Thyroid gland (tissue), 4 donors: ENCODE data around the gene ACE. TPM values are rescaled to one million over a fixed set of nuclear protein-coding genes. Genes with fewer than 3 reads are reported as not detected.

Experiments used
- DNase-seq, 2 donors: peaks; one replicate each; pipeline ENCODE4 v3.0.0-alpha.2; 2019
- H3K27ac ChIP-seq, 3 donors: fragments of 200-600 bp; sonication (generic); 1 replicate in 2 of 3; 2 replicates in 1 of 3; pipeline ENCODE4 v1.5.1; 2016 to 2019; ENCODE audit warnings: mild to moderate bottlenecking in 1 of 3, moderate library complexity in 1 of 3
- H3K27me3 ChIP-seq: fragments of 200-600 bp; sonication (generic); one replicate; pipeline ENCODE4 v1.5.1; 2019
- H3K36me3 ChIP-seq, 2 donors: fragments of 200-600 bp; sonication (generic); one replicate each; pipeline ENCODE4 v1.5.1; 2016 to 2019
- H3K4me1 ChIP-seq, 2 donors: fragments of 200-600 bp; sonication (generic); one replicate each; pipeline ENCODE4 v1.5.1; 2017 to 2019
- H3K4me3 ChIP-seq, 3 donors: fragments of 200-600 bp; sonication (generic); replicated peaks in 1 of 3; 1 replicate in 2 of 3; 2 replicates in 1 of 3; pipeline ENCODE4 v1.5.1; 2016; ENCODE audit warnings: mild to moderate bottlenecking in 1 of 3
- H3K9me3 ChIP-seq: fragments of 200-600 bp; sonication (generic); one replicate; pipeline ENCODE4 v1.5.1; 2017
- POLR2A ChIP-seq, 2 donors: fragments of 450-650 bp; IDR thresholded peaks; one replicate each; pipeline ENCODE4 v1.6.1; 2017; ENCODE audit warnings: antibody characterized with exemption in 2 of 2, mild to moderate bottlenecking in 2 of 2, moderate library complexity in 1 of 2
- WGBS, 2 donors: methylation state at CpG; one replicate each; pipeline ENCODE4 v1.1.5; 2017; 5-methylcytosine and 5-hydroxymethylcytosine counted together
- intact Hi-C: fragments of 100-400 bp; cut with DNase I; formaldehyde crosslinking; loops from one replicate; pipeline ENCODE4 v1.15.1; 2023
- total RNA-seq, 4 donors: library from RNA; depleted of rRNA; stranded (reverse); fragments of >200 nt; gene quantifications; one replicate each; pipeline ENCODE4 v1.2.3, GENCODE V29; 2016
- TF ChIP-seq, protein P1 (sequence below), 6 experiments: fragments of 200-600 bp in 3 of 6; fragments of 450-650 bp in 3 of 6; sonication (generic) in 3 of 6; IDR thresholded peaks; one replicate each; pipeline ENCODE4 v1.5.1; 2016 to 2019; ENCODE audit warnings: antibody characterized with exemption in 6 of 6, mild to moderate bottlenecking in 2 of 6, inconsistent platforms in 1 of 6, moderate library complexity in 1 of 6

The ACE gene
- total RNA-seq, 4 donors from 2014 or later, result 1.1 to 12.7 (median 10.3) TPM

DNA sequence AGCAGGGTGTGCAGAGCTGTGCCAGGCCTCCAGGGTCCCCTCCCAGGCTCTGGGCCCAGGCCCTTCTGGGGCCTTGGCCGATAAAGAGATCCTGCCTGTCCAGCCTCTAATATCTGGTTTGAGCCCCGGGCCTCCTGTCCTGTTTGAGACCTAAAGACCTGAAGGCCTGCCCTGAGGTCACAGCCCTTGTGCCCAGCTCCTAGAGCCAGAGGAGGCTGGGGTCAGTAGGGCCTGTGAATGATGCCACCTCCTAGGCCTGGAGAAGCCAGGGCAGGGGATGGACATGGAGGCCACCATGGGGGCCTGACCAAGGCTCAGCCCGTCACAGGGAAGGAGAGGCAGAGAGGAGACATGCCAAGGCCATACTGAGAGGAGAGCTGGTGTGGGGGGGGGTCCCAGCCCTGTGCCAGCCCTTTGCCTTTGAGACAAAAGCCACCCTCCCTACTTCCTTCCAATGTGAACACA is 53.7 kb downstream of the ACE start:
- no peak for TF ChIP-seq POLR2A (IDR thresholded peaks at IDR 0.05)
- TF ChIP-seq, protein P1, sequence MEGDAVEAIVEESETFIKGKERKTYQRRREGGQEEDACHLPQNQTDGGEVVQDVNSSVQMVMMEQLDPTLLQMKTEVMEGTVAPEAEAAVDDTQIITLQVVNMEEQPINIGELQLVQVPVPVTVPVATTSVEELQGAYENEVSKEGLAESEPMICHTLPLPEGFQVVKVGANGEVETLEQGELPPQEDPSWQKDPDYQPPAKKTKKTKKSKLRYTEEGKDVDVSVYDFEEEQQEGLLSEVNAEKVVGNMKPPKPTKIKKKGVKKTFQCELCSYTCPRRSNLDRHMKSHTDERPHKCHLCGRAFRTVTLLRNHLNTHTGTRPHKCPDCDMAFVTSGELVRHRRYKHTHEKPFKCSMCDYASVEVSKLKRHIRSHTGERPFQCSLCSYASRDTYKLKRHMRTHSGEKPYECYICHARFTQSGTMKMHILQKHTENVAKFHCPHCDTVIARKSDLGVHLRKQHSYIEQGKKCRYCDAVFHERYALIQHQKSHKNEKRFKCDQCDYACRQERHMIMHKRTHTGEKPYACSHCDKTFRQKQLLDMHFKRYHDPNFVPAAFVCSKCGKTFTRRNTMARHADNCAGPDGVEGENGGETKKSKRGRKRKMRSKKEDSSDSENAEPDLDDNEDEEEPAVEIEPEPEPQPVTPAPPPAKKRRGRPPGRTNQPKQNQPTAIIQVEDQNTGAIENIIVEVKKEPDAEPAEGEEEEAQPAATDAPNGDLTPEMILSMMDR (IDR thresholded peaks at IDR 0.05), result no peak
- no peaks in the 10 kb centered on the region for H3K4me1 ChIP-seq
- intact Hi-C loops, result no loop called here
- H3K27me3 ChIP-seq, result no peaks in the 10 kb centered on the region
- H3K36me3 ChIP-seq, result no peaks in the 10 kb centered on the region
- H3K4me3 ChIP-seq, result no peak overlapping the region
- H3K27ac ChIP-seq, result no peak overlapping the region
- no peaks in the 10 kb centered on the region for H3K9me3 ChIP-seq
- 88 to 100% methylated on average over 1 to 3 of the region's 3 CpGs for WGBS, 2 donors
- no peak for DNase-seq

DNA sequence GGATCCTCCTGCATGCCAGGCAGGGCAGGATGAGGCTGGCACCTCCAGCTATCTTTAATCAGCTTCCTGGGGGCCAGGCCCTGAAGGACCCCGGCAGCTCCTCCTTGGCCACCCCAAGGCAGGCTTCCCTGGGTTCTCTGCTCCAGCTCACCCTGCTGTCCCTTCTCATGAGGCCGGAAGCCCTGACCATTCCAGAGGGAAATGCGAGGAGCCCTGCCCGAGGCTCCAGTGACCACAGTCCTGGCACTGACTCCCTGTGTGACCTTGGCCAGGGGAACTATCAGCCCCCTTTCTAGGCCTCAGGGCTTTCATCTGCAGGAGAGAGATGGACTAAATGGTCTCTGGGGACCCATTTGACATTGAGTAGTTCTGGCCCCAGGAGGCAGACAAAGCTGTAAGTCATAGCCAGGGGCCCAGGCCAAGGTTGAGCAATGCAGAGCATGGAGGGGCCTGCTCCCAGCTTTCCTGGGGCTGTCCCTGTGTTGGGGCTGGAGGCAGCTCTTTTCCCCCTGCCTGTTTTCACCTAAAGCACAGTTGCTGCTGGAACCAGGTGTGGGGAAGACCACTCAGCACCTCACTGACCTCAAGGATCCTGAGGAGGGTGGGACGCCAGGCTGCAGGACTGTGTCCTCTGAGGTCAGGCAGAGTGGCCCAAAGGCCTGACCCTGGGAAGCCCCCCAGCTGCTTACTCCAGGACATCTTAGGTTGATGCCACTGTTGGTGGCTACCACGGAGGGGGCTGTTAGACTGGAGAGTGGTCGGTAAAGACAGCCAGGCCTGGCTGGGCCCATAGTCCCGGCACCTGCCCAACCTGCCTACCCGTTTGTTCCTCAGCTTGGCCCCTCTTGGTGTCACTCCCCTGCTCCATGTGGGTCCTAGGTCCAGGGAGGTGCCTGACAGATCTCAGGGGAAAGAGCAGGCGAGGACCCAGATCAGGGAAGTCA is 54.4 kb downstream of the ACE start:
- DNase-seq, result no peak
- intact Hi-C loops, result no loop called here
- H3K27me3 ChIP-seq, result no peaks in the 10 kb centered on the region
- no peak overlapping the region for H3K4me3 ChIP-seq
- H3K36me3 ChIP-seq, result no peaks in the 10 kb centered on the region
- H3K9me3 ChIP-seq, result no peaks in the 10 kb centered on the region
- no peak for TF ChIP-seq POLR2A (IDR thresholded peaks at IDR 0.05)
- TF ChIP-seq, protein P1 (IDR thresholded peaks at IDR 0.05), result no peak
- WGBS, 2 donors, result 91 to 94% methylated on average over 8 to 10 of the region's 10 CpGs
- H3K4me1 ChIP-seq, result no peaks in the 10 kb centered on the region
- H3K27ac ChIP-seq, result no peak overlapping the region

DNA sequence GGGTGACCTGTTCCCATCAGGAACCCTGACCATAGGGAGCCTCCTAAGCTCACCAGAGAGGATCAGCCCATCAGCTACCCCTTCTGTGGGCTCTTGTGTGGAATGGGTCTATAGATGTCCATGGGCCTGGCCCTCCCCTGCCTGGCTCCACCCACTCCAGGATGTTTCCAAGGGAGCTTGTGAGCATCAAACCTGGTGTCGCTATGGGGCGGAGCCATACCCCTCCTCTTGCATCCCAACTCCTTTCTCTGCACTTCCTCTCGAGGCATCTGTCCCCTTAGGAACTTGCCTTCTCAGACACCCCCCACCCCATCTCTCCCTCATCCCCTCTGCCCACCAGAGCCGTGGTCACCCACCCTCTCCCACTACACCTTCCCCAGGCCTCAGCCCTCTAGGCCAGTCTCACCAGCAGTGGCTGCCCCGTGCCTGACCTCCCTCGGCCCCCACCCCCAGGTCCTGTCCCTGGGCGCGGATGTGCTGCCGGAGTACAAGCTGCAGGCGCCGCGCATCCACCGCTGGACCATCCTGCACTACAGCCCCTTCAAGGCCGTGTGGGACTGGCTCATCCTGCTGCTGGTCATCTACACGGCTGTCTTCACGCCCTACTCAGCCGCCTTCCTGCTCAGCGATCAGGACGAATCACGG is 56.7 kb downstream of the ACE start:
- H3K4me3 ChIP-seq, result no peak overlapping the region
- H3K27ac ChIP-seq, result no peak overlapping the region
- H3K36me3 ChIP-seq, result no peaks in the 10 kb centered on the region
- no peak for DNase-seq
- no peaks in the 10 kb centered on the region for H3K27me3 ChIP-seq
- TF ChIP-seq, protein P1 (IDR thresholded peaks at IDR 0.05), result no peak
- no peak for TF ChIP-seq POLR2A (IDR thresholded peaks at IDR 0.05)
- H3K4me1 ChIP-seq, result peaks cover 0 to 5% of the 10 kb centered on the region in 2 donors
- WGBS, 2 donors, result 83 to 85% methylated on average over 19 to 20 of the region's 20 CpGs
- H3K9me3 ChIP-seq, result no peaks in the 10 kb centered on the region
- intact Hi-C loops, result no loop called here

DNA sequence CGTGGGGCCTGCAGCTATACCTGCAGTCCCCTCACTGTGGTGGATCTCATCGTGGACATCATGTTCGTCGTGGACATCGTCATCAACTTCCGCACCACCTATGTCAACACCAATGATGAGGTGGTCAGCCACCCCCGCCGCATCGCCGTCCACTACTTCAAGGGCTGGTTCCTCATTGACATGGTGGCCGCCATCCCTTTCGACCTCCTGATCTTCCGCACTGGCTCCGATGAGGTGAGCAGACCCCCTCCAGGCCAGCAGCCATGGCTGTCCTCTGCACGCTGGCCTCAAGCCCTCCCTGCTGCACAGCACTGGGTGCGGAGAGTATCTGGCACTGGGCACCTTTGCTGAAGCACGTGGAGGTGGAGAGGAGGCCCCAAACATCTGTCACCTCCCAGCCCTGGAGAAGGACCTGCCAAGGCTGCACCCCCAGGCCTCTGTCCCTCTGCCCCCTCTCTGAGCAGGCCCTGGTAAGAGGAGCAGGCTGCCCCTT is 57.3 kb downstream of the ACE start:
- no peaks in the 10 kb centered on the region for H3K9me3 ChIP-seq
- H3K27ac ChIP-seq, result no peak overlapping the region
- H3K4me1 ChIP-seq, result peaks cover 0 to 5% of the 10 kb centered on the region in 2 donors
- H3K4me3 ChIP-seq, result no peak overlapping the region
- H3K36me3 ChIP-seq, result no peaks in the 10 kb centered on the region
- 93 to 94% methylated on average over 16 to 17 of the region's 17 CpGs for WGBS, 2 donors
- no peaks in the 10 kb centered on the region for H3K27me3 ChIP-seq
- intact Hi-C loops, result no loop called here
- DNase-seq, result no peak
- TF ChIP-seq POLR2A (IDR thresholded peaks at IDR 0.05), result no peak
- TF ChIP-seq, protein P1 (IDR thresholded peaks at IDR 0.05), result no peak
